ENCODE results near the gene ISL1. TPM values are rescaled to one million over a fixed set of nuclear protein-coding genes. Genes with fewer than 3 reads are reported as not detected.

ISL1 gene
- total RNA-seq, 1 experiment from 2014 or later: 1.3 TPM

GRCh38 chr5:51386916-51387883, 4.0 kb downstream of the ISL1 start:
- ChIA-PET CTCF (no interaction called here), RAD21 (ENCODE audit: low non-redundant PET in 1 of 2, low total read pairs in 2 of 2, uncharacterized antibody in 2 of 2, unreplicated experiment in 2 of 2) (no interaction called here), POLR2A (no interaction called here)
- no peaks in the 10 kb centered on the region for H3K9me2 ChIP-seq (ENCODE audit: insufficient read depth)
- H3K9me3 ChIP-seq (ENCODE audit: control insufficient read depth in 1 of 2, insufficient read depth in 1 of 2, low read depth in 1 of 2, low read length in 2 of 2): no peaks in the 10 kb centered on the region
- H3K79me2 ChIP-seq (ENCODE audit: insufficient read depth, low read length): no peaks in the 10 kb centered on the region
- no peaks in the 10 kb centered on the region for H3K36me3 ChIP-seq (ENCODE audit: control insufficient read depth in 1 of 2, insufficient read depth in 2 of 2, low read length in 2 of 2)
- intact Hi-C loops (cut with micrococcal nuclease): no loop called here
- no peak overlapping the region for H3K4me2 ChIP-seq (ENCODE audit: low read length)
- H3K27me3 ChIP-seq (ENCODE audit: insufficient read depth, low read length): no peaks in the 10 kb centered on the region
- no peaks in the 10 kb centered on the region; a peak in 1 of 4 replicates for H3K4me1 ChIP-seq (ENCODE audit: control insufficient read depth in 1 of 2, insufficient read depth in 2 of 2, low read length in 2 of 2)
- DNase-seq (ENCODE audit: low read depth, low spot score) (no peak), ATAC-seq (no peak)
- TF ChIP-seq ELF1 (IDR thresholded peaks at IDR 0.05; ENCODE audit: borderline replicate concordance, low read depth) (no peak), EGR1 (IDR thresholded peaks at IDR 0.05; ENCODE audit: low read depth) (no peak), CTCF (IDR thresholded peaks at IDR 0.05 in 2 of 3, conservative IDR thresholded peaks at IDR 0.05 in 1 of 3; ENCODE audit: borderline replicate concordance in 1 of 3, insufficient read depth in 1 of 3, low read depth in 2 of 3, low read length in 2 of 3) (no peak), FOSL1 (IDR thresholded peaks at IDR 0.05; ENCODE audit: low read depth) (no peak), POLR2AphosphoS5 (IDR thresholded peaks at IDR 0.05; ENCODE audit: low read depth, low read length) (no peak), JUND (IDR thresholded peaks at IDR 0.05) (no peak), ZNF274 (IDR thresholded peaks at IDR 0.05; ENCODE audit: low read depth, low read length) (no peak), ATF3 (IDR thresholded peaks at IDR 0.05) (no peak), ZBTB33 (IDR thresholded peaks at IDR 0.05; ENCODE audit: extremely low read depth, insufficient replicate concordance, low read length) (no peak), EZH2 (IDR thresholded peaks at IDR 0.05) (no peak), SRF (IDR thresholded peaks at IDR 0.05; ENCODE audit: low read depth) (no peak)
- no TSS peak for BruUV-seq (replicated peaks)
- H3K27ac ChIP-seq (ENCODE audit: low read depth, low read length): no peak overlapping the region
- H4K20me1 ChIP-seq (ENCODE audit: insufficient read depth): no peaks in the 10 kb centered on the region; the same call in 1 of the 2 replicates
- H3K9ac ChIP-seq (ENCODE audit: low read length): no peak overlapping the region
- H3K4me3 ChIP-seq (replicated peaks in 1 of 2; ENCODE audit: low read depth in 1 of 2, low read length in 2 of 2): no peak overlapping the region
- no peak overlapping the region for H2AFZ ChIP-seq (ENCODE audit: low read depth, low read length, poor library complexity, severe bottlenecking)

Data from HCT116 (cell line).